Heart right ventricle (tissue), 16 donors: Measurements from ENCODE around the gene IRX6. TPM values are rescaled to one million over a fixed set of nuclear protein-coding genes. Genes with fewer than 3 reads are reported as not detected.

ENCODE experiments used
- ATAC-seq, 8 donors: fragments of 200-7000 bp; cut with Tn5 transposase; one replicate each; pipeline ENCODE4 v1.9.1; 2020; ENCODE audit warnings: mild to moderate bottlenecking in 8 of 8, moderate library complexity in 8 of 8, moderate number of reproducible peaks in 1 of 8
- DNase-seq, 2 donors: peaks; one replicate each; pipeline ENCODE4 v3.0.0-alpha.2; 2020
- H3K27ac ChIP-seq, 10 donors: fragments of 200-600 bp; sonication (generic) in 2 of 10; one replicate each; pipeline versions ENCODE4 v1.5.0 to v1.8.0; 2020 to 2022; ENCODE audit warnings: mild to moderate bottlenecking in 3 of 10
- H3K27me3 ChIP-seq, 7 donors: fragments of 200-600 bp; one replicate each; pipeline ENCODE4 v1.8.0; 2021 to 2022; ENCODE audit warnings: mild to moderate bottlenecking in 2 of 7
- H3K36me3 ChIP-seq, 9 donors: fragments of 200-600 bp; sonication (generic) in 1 of 9; one replicate each; pipeline versions ENCODE4 v1.5.0 to v1.8.0; 2020 to 2022; ENCODE audit warnings: mild to moderate bottlenecking in 2 of 9
- H3K4me1 ChIP-seq, 9 donors: fragments of 200-600 bp; sonication (generic) in 1 of 9; one replicate each; pipeline versions ENCODE4 v1.5.0 to v1.8.0; 2020 to 2022; ENCODE audit warnings: mild to moderate bottlenecking in 4 of 9
- H3K4me3 ChIP-seq, 10 donors: fragments of 200-600 bp; sonication (generic) in 2 of 10; one replicate each; pipeline versions ENCODE4 v1.5.0 to v1.8.0; 2020 to 2022; ENCODE audit warnings: mild to moderate bottlenecking in 7 of 10, moderate library complexity in 2 of 10
- H3K9me3 ChIP-seq, 11 donors: fragments of 200-600 bp in 10 of 11; sonication (generic) in 2 of 11; one replicate each; pipeline versions ENCODE4 v1.5.0 to v1.8.0; 2013 to 2022; ENCODE audit warnings: mild to moderate bottlenecking in 2 of 11, control low read depth in 1 of 11, moderate library complexity in 1 of 11
- WGBS, 2 donors: extraction: QIAGEN DNeasy Blood & Tissue Kit; methylation state at CpG; one replicate each; pipeline ENCODE4 v1.1.7; 2013; ENCODE audit warnings: inconsistent platforms in 1 of 2; 5-methylcytosine and 5-hydroxymethylcytosine counted together
- intact Hi-C, 10 donors: fragments of 100-400 bp; cut with DNase I; formaldehyde crosslinking; loops; one replicate each; pipeline versions ENCODE4 v1.11.1 to v1.14.2; 2022
- polyA plus RNA-seq, 2 donors: library from polyadenylated mRNA; stranded (reverse); fragments of 200-250 nt; gene quantifications; one replicate each; pipeline ENCODE4 v1.2.3, GENCODE V29; 2013
- total RNA-seq, 10 donors: library from RNA; stranded (reverse); fragmentation: NEBNext Ultra II Directional in 3 of 10; extraction: Animal tissue kit (Norgen Biotek cat#: 25700) in 3 of 10; gene quantifications; one replicate each; pipeline versions ENCODE4 v1.2.1 to v1.2.4, GENCODE V29; 2021 to 2023
- TF ChIP-seq, protein P1 (sequence below), 9 donors: fragments of 200-600 bp; sonication (generic) in 2 of 9; IDR thresholded peaks; one replicate each; pipeline versions ENCODE4 v1.5.0 to v1.8.0; 2021 to 2022; ENCODE audit warnings: antibody characterized with exemption in 9 of 9, mild to moderate bottlenecking in 5 of 9, moderate library complexity in 1 of 9
- donor health status: Arrhythmogenic right ventricular cardiomyopathy.
- donor health status: ischemic (EF 13 %, LVEDD 7.1; RV severe dilation, severe dysfunction).
- donor health status: healthy with polysubstance abuse.
- donor health status: DM: no; HTN: yes; CAD: no.
- donor health status: DM: no; HTN: no; CAD: no.
- donor health status: ischemic (EF 25% LVEDD 6.9; RV normal size, moderate dysfunction).
- donor health status: ischemic (EF 25% LVEDD 5.7; RV mildly dilated, moderate dysfunction).
- donor health status: healthy.
- donor health status: DM: yes; HTN: yes; CAD: no.
- donor health status: Ischemic cardiomyopathy.
- donor health status: ischemic (EF 35%, LVEDD 5.7; RV mildly dilated, moderate dysfunction).
- donor health status: nonischemic (EF 11% LVEDD 7.7; RV severe dilation, severe dysfunction).
- donor health status: DM: yes; HTN: yes; CAD: no.
- donor health status: PGD.
- donor health status: ischemic (EF 29% LVEDD 5.4; RV normal size, mild dysfunction).
- donor health status: nonischemic (EF 23%, LVEDD 6.1; RV moderate dilation, normal function).

Gene IRX6
- total and polyA plus RNA-seq, 12 donors: 0.18 to 28.1 (median 12.5) TPM

DNA sequence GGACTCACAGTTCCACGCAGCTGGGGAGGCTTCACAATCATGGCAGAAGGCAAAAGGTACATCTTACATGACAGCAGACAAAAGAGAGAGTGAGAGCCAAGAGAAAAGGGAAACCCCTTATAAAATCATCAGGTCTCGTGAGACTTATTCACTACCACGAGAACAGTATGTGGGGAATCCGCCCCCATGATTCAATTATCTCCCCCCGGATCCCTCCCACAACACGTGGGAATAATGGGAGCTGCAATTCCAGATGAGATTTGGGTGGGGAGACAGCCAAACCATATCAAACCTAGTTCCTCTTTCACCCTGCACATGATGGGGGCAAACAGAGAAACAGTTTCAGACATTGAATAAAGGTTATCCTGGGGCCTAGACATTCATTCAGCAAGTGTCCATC, 32.2 kb upstream of the IRX6 start:
- peaks cover 0 to 24% (median 4%) of the 10 kb centered on the region in 11 donors for H3K9me3 ChIP-seq
- TF ChIP-seq, protein P1, sequence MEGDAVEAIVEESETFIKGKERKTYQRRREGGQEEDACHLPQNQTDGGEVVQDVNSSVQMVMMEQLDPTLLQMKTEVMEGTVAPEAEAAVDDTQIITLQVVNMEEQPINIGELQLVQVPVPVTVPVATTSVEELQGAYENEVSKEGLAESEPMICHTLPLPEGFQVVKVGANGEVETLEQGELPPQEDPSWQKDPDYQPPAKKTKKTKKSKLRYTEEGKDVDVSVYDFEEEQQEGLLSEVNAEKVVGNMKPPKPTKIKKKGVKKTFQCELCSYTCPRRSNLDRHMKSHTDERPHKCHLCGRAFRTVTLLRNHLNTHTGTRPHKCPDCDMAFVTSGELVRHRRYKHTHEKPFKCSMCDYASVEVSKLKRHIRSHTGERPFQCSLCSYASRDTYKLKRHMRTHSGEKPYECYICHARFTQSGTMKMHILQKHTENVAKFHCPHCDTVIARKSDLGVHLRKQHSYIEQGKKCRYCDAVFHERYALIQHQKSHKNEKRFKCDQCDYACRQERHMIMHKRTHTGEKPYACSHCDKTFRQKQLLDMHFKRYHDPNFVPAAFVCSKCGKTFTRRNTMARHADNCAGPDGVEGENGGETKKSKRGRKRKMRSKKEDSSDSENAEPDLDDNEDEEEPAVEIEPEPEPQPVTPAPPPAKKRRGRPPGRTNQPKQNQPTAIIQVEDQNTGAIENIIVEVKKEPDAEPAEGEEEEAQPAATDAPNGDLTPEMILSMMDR (IDR thresholded peaks at IDR 0.05): no peak
- WGBS, 2 donors: 69 to 70% methylated on average over 6 of the region's 6 CpGs
- DNase-seq (no peak), ATAC-seq (no peak)
- no peak overlapping the region for H3K4me3 ChIP-seq
- peaks cover 0 to 11% (median 0%) of the 10 kb centered on the region in 9 donors for H3K4me1 ChIP-seq
- no peak overlapping the region for H3K27ac ChIP-seq
- intact Hi-C loops: no loop called here
- H3K27me3 ChIP-seq: no peaks in the 10 kb centered on the region
- no peaks in the 10 kb centered on the region for H3K36me3 ChIP-seq

DNA sequence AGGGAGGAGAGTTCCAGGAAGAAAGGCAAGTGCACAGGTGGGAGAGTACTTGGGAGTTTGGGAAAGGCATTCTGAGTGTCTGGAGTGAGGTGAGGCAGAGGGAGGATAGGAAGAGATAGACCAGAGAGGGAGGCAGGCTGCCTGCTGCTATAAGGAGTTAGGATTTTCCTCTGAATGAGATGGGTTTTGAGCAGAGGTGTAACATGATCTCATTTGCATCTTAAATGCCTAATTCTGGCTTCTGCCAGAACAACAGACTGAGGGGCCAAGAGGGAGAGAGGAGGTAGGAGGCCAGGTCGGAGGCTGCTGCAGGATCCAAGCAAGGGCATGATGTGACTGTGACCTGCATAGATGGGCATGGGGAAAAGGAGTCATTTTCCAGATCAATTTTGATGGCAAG, 31.5 kb upstream of the IRX6 start:
- no peaks in the 10 kb centered on the region for H3K36me3 ChIP-seq
- H3K9me3 ChIP-seq: peaks cover 0 to 22% (median 4%) of the 10 kb centered on the region in 11 donors
- H3K27ac ChIP-seq: no peak overlapping the region
- no peak overlapping the region for H3K4me3 ChIP-seq
- 71 to 82% methylated on average over 1 of the region's 1 CpG for WGBS, 2 donors
- TF ChIP-seq, protein P1 (IDR thresholded peaks at IDR 0.05): no peak
- H3K27me3 ChIP-seq: no peaks in the 10 kb centered on the region
- intact Hi-C loops: no loop called here
- DNase-seq (no peak), ATAC-seq (no peak)
- H3K4me1 ChIP-seq: peaks cover 0 to 11% (median 0%) of the 10 kb centered on the region in 9 donors

DNA sequence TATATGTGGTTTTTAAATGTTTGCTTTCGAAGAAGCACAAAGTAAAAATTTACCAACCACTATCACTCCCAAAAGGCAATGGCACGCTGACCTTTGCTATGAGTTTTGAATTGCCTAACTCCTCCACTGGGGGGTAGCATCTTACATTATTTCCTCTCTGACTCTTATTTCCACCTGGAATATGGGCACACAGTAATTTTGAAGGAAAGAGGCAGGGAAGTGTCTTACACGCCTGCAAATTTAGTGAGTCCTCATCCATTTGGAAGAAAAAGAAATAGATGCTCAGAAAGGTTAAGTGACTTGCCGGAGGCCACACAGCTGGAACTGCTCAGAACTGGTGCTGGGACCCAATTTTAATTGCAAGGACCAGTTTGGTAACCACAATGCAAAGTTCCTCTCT, 29.9 kb upstream of the IRX6 start:
- Histone ChIP-seq H3K4me3 (no peak overlapping the region), H3K9me3 (peaks cover 0 to 5% (median 0%) of the 10 kb centered on the region in 11 donors), H3K27me3 (no peaks in the 10 kb centered on the region), H3K36me3 (no peaks in the 10 kb centered on the region), H3K4me1 (peaks cover 0 to 11% (median 0%) of the 10 kb centered on the region in 9 donors), H3K27ac (peak overlapping the region in 2 of 10 donors; percentile 58 to 63)
- TF ChIP-seq, protein P1 (IDR thresholded peaks at IDR 0.05): no peak
- ATAC-seq: no peak
- intact Hi-C loops: no loop called here
- 84 to 87% methylated on average over 4 of the region's 4 CpGs for WGBS, 2 donors
- DNase-seq: no peak

DNA sequence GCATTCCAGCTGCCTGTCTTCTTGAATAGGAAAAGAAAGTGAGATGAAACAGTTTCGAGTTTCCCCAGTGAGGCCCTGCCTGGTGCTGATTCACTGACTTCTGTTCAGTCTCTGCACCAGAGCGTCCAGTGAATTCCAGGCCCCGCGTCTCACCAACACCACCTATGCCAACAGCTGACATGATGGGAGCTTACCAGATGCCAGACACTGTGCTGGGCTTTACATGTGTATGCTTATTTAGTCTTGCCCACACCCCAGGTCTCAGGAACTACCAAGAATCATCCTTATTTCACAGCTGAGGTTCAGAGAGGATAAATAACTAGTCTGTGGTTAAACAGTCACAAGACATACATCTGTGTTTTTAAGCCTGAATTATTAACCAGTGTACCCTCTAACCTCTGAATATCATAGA, 29.1 kb upstream of the IRX6 start:
- TF ChIP-seq, protein P1 (IDR thresholded peaks at IDR 0.05): no peak
- DNase-seq: peak; percentile 18 to 43

More for the DNA sequence above, 29.1 kb upstream of the IRX6 start:
- 24% methylated on average over 4 of the region's 4 CpGs for WGBS, 2 donors
- Histone ChIP-seq H3K27me3 (no peaks in the 10 kb centered on the region), H3K4me3 (no peak overlapping the region), H3K4me1 (peaks cover 0 to 11% (median 0%) of the 10 kb centered on the region in 9 donors), H3K9me3 (no peaks in the 10 kb centered on the region), H3K36me3 (no peaks in the 10 kb centered on the region), H3K27ac (peak overlapping the region in 6 of 10 donors; percentile 15 to 63 (median 56))
- intact Hi-C loops: no loop called here
- ATAC-seq: peak in 7 of 8 donors; percentile 51 to 90 (median 86)
